GM18520 (cell line): ENCODE data around the gene CECR2.

Experiments
- ATAC-seq: cut with Tn5 transposase; IDR thresholded peaks from one replicate; pipeline ENCODE4 v1.9.1; 2021; ENCODE audit not compliant: unreplicated experiment

Gene CECR2

GRCh38 chr22:17598318-17598717, 229.1 kb downstream of the CECR2 start:
- no peak for ATAC-seq

GRCh38 chr22:17601031-17601430, 231.8 kb downstream of the CECR2 start:
- ATAC-seq: no peak

- no peak for ATAC-seq
These were observed 234.4 kb downstream of the CECR2 start for GRCh38 chr22:17603668-17604067.

- no peak for ATAC-seq
These were observed 237.2 kb downstream of the CECR2 start for GRCh38 chr22:17606496-17606895.
